GM21786 (cell line): ENCODE data around the gene CNR2.
"Not testable (repeated sequence)": the region's sequence is repeated elsewhere in the genome, so short reads cannot be mapped to it uniquely, and the experiment has no call there.

ENCODE experiments used
- ATAC-seq: cut with Tn5 transposase; IDR thresholded peaks from one replicate; pipeline ENCODE4 v1.9.1; 2021; ENCODE audit not compliant: unreplicated experiment

The CNR2 gene

GRCh38 chr1:23916209-23917131 is 3.3 kb upstream of the CNR2 start:
- ATAC-seq: no peak

- ATAC-seq: no peak
Observed at GRCh38 chr1:23915466-23915865, 2.3 kb upstream of the CNR2 start.

- ATAC-seq: no peak
Observed at GRCh38 chr1:23914921-23915320, 1.8 kb upstream of the CNR2 start.

GRCh38 chr1:23911921-23912320 is 1.2 kb downstream of the CNR2 start:
- ATAC-seq: no peak

GRCh38 chr1:23910553-23911246 is 2.5 kb downstream of the CNR2 start:
- ATAC-seq: no peak

GRCh38 chr1:23910144-23910543 is 3.0 kb downstream of the CNR2 start:
- no peak for ATAC-seq

- no peak for ATAC-seq
Observed at GRCh38 chr1:23909412-23909811, 3.8 kb downstream of the CNR2 start.

- ATAC-seq: no peak
Observed at GRCh38 chr1:23908453-23909341, 4.5 kb downstream of the CNR2 start.

GRCh38 chr1:23906731-23907130 is 6.4 kb downstream of the CNR2 start:
- no peak for ATAC-seq

- ATAC-seq: no peak
Observed at GRCh38 chr1:23905461-23906025, 7.6 kb downstream of the CNR2 start.

GRCh38 chr1:23904748-23905357 is 8.3 kb downstream of the CNR2 start:
- peak; percentile 55 for ATAC-seq

- no peak for ATAC-seq
Observed at GRCh38 chr1:23903754-23904153, 9.4 kb downstream of the CNR2 start.

GRCh38 chr1:23902321-23903278 is 10.6 kb downstream of the CNR2 start:
- no peak for ATAC-seq

GRCh38 chr1:23900017-23900416 is 13.1 kb downstream of the CNR2 start:
- ATAC-seq: not testable (repeated sequence)

- no peak for ATAC-seq
Observed at GRCh38 chr1:23899070-23899469, 14.1 kb downstream of the CNR2 start.

- ATAC-seq: no peak
Observed at GRCh38 chr1:23897083-23897482, 16.1 kb downstream of the CNR2 start.

- ATAC-seq: no peak
Observed at GRCh38 chr1:23896491-23896890, 16.7 kb downstream of the CNR2 start.

GRCh38 chr1:23895993-23896392 is 17.2 kb downstream of the CNR2 start:
- no peak for ATAC-seq

GRCh38 chr1:23895082-23895481 is 18.1 kb downstream of the CNR2 start:
- ATAC-seq: no peak
